SK-N-SH (cell line): Measurements from ENCODE around the gene RAD52. TPM values are rescaled to one million over a fixed set of nuclear protein-coding genes. Genes with fewer than 3 reads are reported as not detected.

Source experiments
- CTCF ChIA-PET: fragments of 300-600, 350-600 bp; formaldehyde crosslinking; extraction: SDS; loops from one replicate; lab custom pipeline; 2021; lab: Yijun Ruan, JAX
- POLR2A ChIA-PET: fragments of 350-600 bp; sonication (Branson Sonifier 250); formaldehyde crosslinking; extraction: SDS; loops from one replicate; lab custom pipeline; 2020; ENCODE audit warnings: antibody characterized with exemption, inconsistent platforms; lab: Yijun Ruan, JAX
- DNase-seq: peaks from one replicate; pipeline ENCODE4 v3.0.0; 2012
- H2AFZ ChIP-seq: fragments of 200-600 bp; sonication (generic); 2 replicates; pipeline ENCODE4 v1.8.1; 2016; ENCODE audit warnings: antibody characterized with exemption, mild to moderate bottlenecking, low read depth
- H3F3A ChIP-seq: fragments of 200-600 bp; sonication (generic); replicated peaks from 2 replicates; pipeline ENCODE3; 2016; ENCODE audit warnings: antibody characterized with exemption, mild to moderate bottlenecking; ENCODE audit not compliant: insufficient read depth
- H3K27ac ChIP-seq, 2 experiments: fragments of 200-500 bp in 1 of 2; fragments of 200-600 bp in 1 of 2; sonication (Bioruptor generic) in 1 of 2; sonication (generic), shearing (Covaris generic) in 1 of 2; 2 replicates each; pipeline versions ENCODE4 v1.5.1 to v1.6.1; 2014 to 2016; ENCODE audit warnings: low read depth in 2 of 2, inconsistent platforms in 1 of 2, low read length in 1 of 2, mild to moderate bottlenecking in 1 of 2, mixed read lengths in 1 of 2
- H3K27me3 ChIP-seq: fragments of 200-600 bp; sonication (generic), shearing (Covaris generic); 2 replicates; pipeline ENCODE4 v1.6.1; 2016; ENCODE audit warnings: mixed run types; ENCODE audit not compliant: insufficient read depth
- H3K36me3 ChIP-seq, 2 experiments: fragments of 200-500 bp in 1 of 2; fragments of 200-600 bp in 1 of 2; sonication (Bioruptor generic) in 1 of 2; sonication (generic) in 1 of 2; replicated peaks in 1 of 2; 2 replicates each; pipeline versions ENCODE3 to v1.5.1; 2014 to 2016; ENCODE audit warnings: low read length in 1 of 2, mild to moderate bottlenecking in 1 of 2; ENCODE audit not compliant: insufficient read depth in 2 of 2, control insufficient read depth in 1 of 2
- H3K4me1 ChIP-seq, 2 experiments: fragments of 200-500 bp in 1 of 2; fragments of 200-600 bp in 1 of 2; sonication (Bioruptor generic) in 1 of 2; sonication (generic), shearing (Covaris generic) in 1 of 2; 2 replicates each; pipeline versions ENCODE4 v1.5.1 to v1.6.1; 2014 to 2016; ENCODE audit warnings: low read depth in 1 of 2, low read length in 1 of 2, mixed run types in 1 of 2; ENCODE audit not compliant: insufficient read depth in 2 of 2, control insufficient read depth in 1 of 2
- H3K4me2 ChIP-seq: fragments of 200-600 bp; sonication (generic), shearing (Covaris generic); 2 replicates; pipeline ENCODE4 v1.6.1; 2017; ENCODE audit warnings: mixed run types
- H3K4me3 ChIP-seq, 2 experiments: fragments of 200-500 bp in 1 of 2; fragments of 200-600 bp in 1 of 2; sonication (Bioruptor generic) in 1 of 2; sonication (generic), shearing (Covaris generic) in 1 of 2; 2 replicates each; pipeline versions ENCODE4 v1.5.1 to v1.8.1; 2014 to 2016; ENCODE audit warnings: low read depth in 2 of 2, inconsistent platforms in 1 of 2, low read length in 1 of 2, mild to moderate bottlenecking in 1 of 2, mixed read lengths in 1 of 2, moderate library complexity in 1 of 2
- H3K79me2 ChIP-seq: fragments of 200-600 bp; sonication (generic); 2 replicates; pipeline ENCODE4 v1.8.1; 2017; ENCODE audit warnings: mild to moderate bottlenecking; ENCODE audit not compliant: insufficient read depth
- H3K9ac ChIP-seq: fragments of 200-600 bp; sonication (generic); 2 replicates; pipeline ENCODE4 v1.6.1; 2017; ENCODE audit warnings: mixed run types
- H3K9me2 ChIP-seq: fragments of 200-600 bp; sonication (generic); 2 replicates; pipeline ENCODE4 v1.6.1; 2017; ENCODE audit warnings: mixed run types
- H3K9me3 ChIP-seq: fragments of 200-600 bp; sonication (generic); 2 replicates; pipeline ENCODE4 v1.6.1; 2017; ENCODE audit warnings: mixed run types, mild to moderate bottlenecking, moderate library complexity
- H4K20me1 ChIP-seq: fragments of 200-600 bp; sonication (generic); 2 replicates; pipeline ENCODE4 v1.6.1; 2017; ENCODE audit warnings: mild to moderate bottlenecking, mixed run types; ENCODE audit not compliant: insufficient read depth
- CHD2 ChIP-seq: fragments of 150-350 bp; IDR thresholded peaks from 2 replicates; pipeline ENCODE4 v1.6.1; 2018; ENCODE audit warnings: low read length; ENCODE audit not compliant: partially characterized antibody
- FOSL2 ChIP-seq: IDR thresholded peaks from 2 replicates; pipeline ENCODE4 v1.4.0; 2012; ENCODE audit warnings: low read depth, mild to moderate bottlenecking, moderate library complexity, borderline replicate concordance
- FOXJ3 ChIP-seq: sonication (generic); formaldehyde crosslinking; IDR thresholded peaks from 2 replicates; pipeline ENCODE4 v1.5.1; 2020; ENCODE audit warnings: mild to moderate bottlenecking, missing genetic modification reagents
- NRF1 ChIP-seq: IDR thresholded peaks from 2 replicates; pipeline ENCODE4 v1.6.1; 2012; ENCODE audit warnings: low read depth, mild to moderate bottlenecking, low read length
- POLR2AphosphoS5 ChIP-seq: IDR thresholded peaks from 2 replicates; pipeline ENCODE4 v1.6.1; 2012; ENCODE audit warnings: low read depth, low read length
- RAD21 ChIP-seq: IDR thresholded peaks from 2 replicates; pipeline ENCODE4 v1.6.1; 2012; ENCODE audit warnings: mild to moderate bottlenecking, low read length
- RCOR1 ChIP-seq: fragments of 150-350 bp; IDR thresholded peaks from 2 replicates; pipeline ENCODE4 v1.6.1; 2017; ENCODE audit warnings: antibody characterized with exemption, low read length
- REST ChIP-seq: IDR thresholded peaks from 2 replicates; pipeline ENCODE4 v1.6.1; 2012; ENCODE audit warnings: mild to moderate bottlenecking, low read depth, low read length, moderate library complexity
- RXRA ChIP-seq: IDR thresholded peaks from 2 replicates; pipeline ENCODE4 v1.4.0; 2012; ENCODE audit warnings: low read depth, mild to moderate bottlenecking, borderline replicate concordance
- SMC3 ChIP-seq: IDR thresholded peaks from 2 replicates; pipeline ENCODE4 v1.6.1; 2012; ENCODE audit warnings: low read depth, low read length, improper control_type of control experiment
- TCF12 ChIP-seq: IDR thresholded peaks from 2 replicates; pipeline ENCODE4 v1.4.0; 2012
- ZBTB33 ChIP-seq: IDR thresholded peaks from 2 replicates; pipeline ENCODE4 v1.4.0; 2012; ENCODE audit warnings: low read depth, borderline replicate concordance
- WGBS: methylation state at CpG from one replicate; pipeline ENCODE4 v1.1.6; 2017; ENCODE audit warnings: low lambda C conversion rate; 5-methylcytosine and 5-hydroxymethylcytosine counted together
- polyA plus RNA-seq, 3 experiments: library from polyadenylated mRNA; depleted of rRNA; stranded (reverse); fragments of >200 nt; gene quantifications; 2 replicates each; pipeline ENCODE4 v1.2.3, GENCODE V29; 2012

RAD52 gene
- polyA plus RNA-seq, 1 of the 3 experiments (the other 2 are of a cell fraction), result 11.2 TPM

- Histone ChIP-seq H3F3A (peaks cover 6% of the 10 kb centered on the region), H3K27me3 (no peaks in the 10 kb centered on the region), H3K27ac (no peak overlapping the region), H3K4me1 (peaks cover 0 to 2% of the 10 kb centered on the region in 2 experiments; a peak in 2 of 4 replicates), H4K20me1 (no peaks in the 10 kb centered on the region), H3K9me2 (no peaks in the 10 kb centered on the region), H3K4me3 (no peak overlapping the region), H3K79me2 (peaks cover 79% of the 10 kb centered on the region), H3K4me2 (no peak overlapping the region), H2AFZ (no peak overlapping the region), H3K9me3 (no peaks in the 10 kb centered on the region), H3K36me3 (peaks cover 0 to 22% of the 10 kb centered on the region in 2 experiments), H3K9ac (no peak overlapping the region)
- CTCF ChIA-PET, result no interaction called here
- POLR2A ChIA-PET, result no interaction called here
- TF ChIP-seq RCOR1, result no peak
- TF ChIP-seq NRF1, result no peak
- TF ChIP-seq RAD21, result no peak
- TF ChIP-seq RXRA, result no peak
- no peak for TF ChIP-seq REST
- TF ChIP-seq POLR2AphosphoS5, result no peak
- 100% methylated on average over 1 of the region's 6 CpGs for WGBS
- DNase-seq, result no peak
Measured at GRCh38 chr12:943051-943450, 6.4 kb downstream of the RAD52 start.

- Histone ChIP-seq H3K36me3 (peaks cover 0 to 22% of the 10 kb centered on the region in 2 experiments), H2AFZ (no peak overlapping the region), H3K9ac (no peak overlapping the region), H3K27ac (no peak overlapping the region), H3K79me2 (peaks cover 41% of the 10 kb centered on the region), H3K4me3 (no peak overlapping the region), H4K20me1 (no peaks in the 10 kb centered on the region), H3F3A (peaks cover 6% of the 10 kb centered on the region), H3K4me1 (no peaks in the 10 kb centered on the region), H3K9me2 (no peaks in the 10 kb centered on the region), H3K9me3 (no peaks in the 10 kb centered on the region), H3K4me2 (no peak overlapping the region), H3K27me3 (no peaks in the 10 kb centered on the region)
- ChIA-PET CTCF (interaction anchor here (1.5 to 2.9 kb wide), 3 partner anchors 11 to 368 kb away, joined by 6 to 8 read pairs (median 7); partner anchors contain the start of gene RAD52), POLR2A (no interaction called here)
- TF ChIP-seq CHD2, result no peak
- TF ChIP-seq RAD21, result no peak
- no peak for TF ChIP-seq SMC3
- TF ChIP-seq ZBTB33, result no peak
- TF ChIP-seq FOSL2, result no peak
- TF ChIP-seq TCF12, result no peak
- no peak for TF ChIP-seq FOXJ3 (CRISPR knock-in tag)
- TF ChIP-seq RCOR1, result no peak
- no peak for DNase-seq
- 94% methylated on average over 3 of the region's 3 CpGs for WGBS
Measured at GRCh38 chr12:938810-939209, 10.7 kb downstream of the RAD52 start.
